A549 (cell line): ENCODE data around the gene GPR176. TPM values are rescaled to one million over a fixed set of nuclear protein-coding genes. Genes with fewer than 3 reads are reported as not detected.

ENCODE experiments used
- ATAC-seq, 2 experiments: fragments of 200-7000 bp in 1 of 2; fragments of >200 bp in 1 of 2; cut with Nextera tagmentation in 1 of 2; cut with Tn5 transposase in 1 of 2; 3 replicates each; pipeline versions ENCODE4 v1.8.0 to v1.9.1; 2018 to 2020; ENCODE audit warnings: mild to moderate bottlenecking in 1 of 2, moderate library complexity in 1 of 2
- CTCF ChIA-PET: fragments of 300-600 bp; sonication (Branson Sonifier 250); formaldehyde crosslinking; extraction: SDS; loops from one replicate; lab custom pipeline; 2021; ENCODE audit warnings: antibody characterized with exemption, inconsistent platforms; lab: Yijun Ruan, JAX
- POLR2A ChIA-PET: fragments of 350-600 bp; formaldehyde crosslinking; extraction: SDS; loops from one replicate; lab custom pipeline; 2021; ENCODE audit warnings: antibody characterized with exemption, inconsistent platforms; lab: Yijun Ruan, JAX
- DNase-seq, 2 experiments: peaks; one replicate each; pipeline versions ENCODE4 v3.0.0 to v3.0.0-alpha.2; 2011 to 2016; ENCODE audit warnings: low read depth in 1 of 2, low spot score in 1 of 2
- FAIRE-seq: peaks from 2 replicates; lab custom pipeline; 2011; peaks lifted over from hg19 to GRCh38; lab: Jason Lieb, UNC
- H3K27ac ChIP-seq, 2 experiments: fragments of >200 bp; sonication (Bioruptor Twin); formaldehyde crosslinking; 3 replicates each; pipeline ENCODE4 v1.5.1; 2016 to 2017
- H3K4me1 ChIP-seq: fragments of >200 bp; sonication (Bioruptor Twin); formaldehyde crosslinking; 3 replicates; pipeline ENCODE4 v1.6.1; 2016
- H3K4me2 ChIP-seq: fragments of >200 bp; sonication (Bioruptor Twin); formaldehyde crosslinking; 3 replicates; pipeline ENCODE4 v1.6.1; 2016
- H3K4me3 ChIP-seq: fragments of >200 bp; sonication (Bioruptor Twin); formaldehyde crosslinking; 3 replicates; pipeline ENCODE4 v1.5.1; 2016
- H3K9me3 ChIP-seq: fragments of >200 bp; sonication (Bioruptor Twin); formaldehyde crosslinking; 3 replicates; pipeline ENCODE4 v1.6.1; 2016
- BCL3 ChIP-seq: fragments of >200 bp; sonication (Bioruptor Twin); formaldehyde crosslinking; IDR thresholded peaks from 3 replicates; pipeline ENCODE4 v1.6.1; 2016
- BHLHE40 ChIP-seq: IDR thresholded peaks from 2 replicates; pipeline ENCODE4 v1.6.1; 2012; ENCODE audit warnings: low read depth, low read length, inconsistent platforms
- CBX2 ChIP-seq: fragments of 200-600 bp; sonication (generic); IDR thresholded peaks from 2 replicates; pipeline ENCODE4 v1.6.1; 2016; ENCODE audit warnings: low read depth, mild to moderate bottlenecking, borderline replicate concordance
- CHD4 ChIP-seq: fragments of 200-600 bp; sonication (generic); IDR thresholded peaks from 2 replicates; pipeline ENCODE4 v1.6.1; 2016; ENCODE audit warnings: antibody characterized with exemption, mild to moderate bottlenecking, borderline replicate concordance
- ELK1 ChIP-seq: fragments of 150-350 bp; IDR thresholded peaks from 2 replicates; pipeline ENCODE4 v1.6.1; 2014; ENCODE audit warnings: low read depth, mild to moderate bottlenecking, low read length
- EP300 ChIP-seq, 2 experiments: fragments of >200 bp; sonication (Bioruptor Twin); formaldehyde crosslinking; IDR thresholded peaks; 2 replicates in 1 of 2; 3 replicates in 1 of 2; pipeline ENCODE4 v1.6.1; 2016 to 2017
- ESRRA ChIP-seq: fragments of 150-350 bp; IDR thresholded peaks from 2 replicates; pipeline ENCODE4 v1.6.1; 2014; ENCODE audit warnings: mild to moderate bottlenecking, low read length, borderline replicate concordance
- KDM1A ChIP-seq: fragments of 200-600 bp; sonication (generic); IDR thresholded peaks from 2 replicates; pipeline ENCODE4 v1.6.1; 2016; ENCODE audit warnings: low read depth, mild to moderate bottlenecking
- MAFK ChIP-seq: fragments of 450-650 bp; IDR thresholded peaks from 2 replicates; pipeline ENCODE4 v1.6.1; 2014; ENCODE audit not compliant: partially characterized antibody
- NR3C1 ChIP-seq: fragments of >200 bp; sonication (Bioruptor Twin); formaldehyde crosslinking; IDR thresholded peaks from 3 replicates; pipeline ENCODE4 v1.6.1; 2017
- REST ChIP-seq: fragments of 200-600 bp; sonication (generic); IDR thresholded peaks from 2 replicates; pipeline ENCODE4 v1.6.1; 2016; ENCODE audit warnings: antibody characterized with exemption, mild to moderate bottlenecking, moderate library complexity
- TFCP2L1 ChIP-seq: fragments of 250-450 bp; sonication (Bioruptor Pico); IDR thresholded peaks from 2 replicates; pipeline ENCODE4 v1.5.0; 2021; ENCODE audit warnings: mild to moderate bottlenecking
- TP53 ChIP-seq: fragments of 250-450 bp; sonication (Bioruptor Pico); IDR thresholded peaks from 2 replicates; pipeline ENCODE4 v1.5.0; 2021; ENCODE audit warnings: mild to moderate bottlenecking, moderate library complexity
- WGBS: methylation state at CpG from one replicate; pipeline ENCODE4 v1.1.6; 2017; ENCODE audit errors: missing lambda C conversion rate; 5-methylcytosine and 5-hydroxymethylcytosine counted together
- polyA plus RNA-seq, 4 experiments: library from polyadenylated mRNA; depleted of rRNA in 3 of 4; stranded (reverse); fragments of >200 nt; fragmentation: RNase III in 1 of 4; extraction: RNeasy Plus Mini Kit Qiagen cat#74134 plus additional on column Dnase treatment in 1 of 4; gene quantifications; 2 replicates in 3 of 4; 3 replicates in 1 of 4; pipeline ENCODE4 v1.2.3, GENCODE V29; 2011 to 2017
- TF ChIP-seq, protein P1 (sequence below): fragments of 250-450 bp; sonication (Bioruptor Pico); IDR thresholded peaks from 2 replicates; pipeline ENCODE4 v1.5.0; 2021; ENCODE audit warnings: mild to moderate bottlenecking, moderate library complexity, borderline replicate concordance
- TF ChIP-seq, protein P2 (sequence below): fragments of 450-650 bp; IDR thresholded peaks from 2 replicates; pipeline ENCODE4 v1.6.1; 2014; ENCODE audit warnings: antibody characterized with exemption
- TF ChIP-seq, protein P3 (sequence below): fragments of >200 bp; sonication (Bioruptor Twin); formaldehyde crosslinking; IDR thresholded peaks from 3 replicates; pipeline ENCODE4 v1.5.1; 2016

The GPR176 gene
- polyA plus RNA-seq, 2 of the 4 experiments (the other 2 are of a cell fraction) = 1.5 to 8.1 TPM

DNA sequence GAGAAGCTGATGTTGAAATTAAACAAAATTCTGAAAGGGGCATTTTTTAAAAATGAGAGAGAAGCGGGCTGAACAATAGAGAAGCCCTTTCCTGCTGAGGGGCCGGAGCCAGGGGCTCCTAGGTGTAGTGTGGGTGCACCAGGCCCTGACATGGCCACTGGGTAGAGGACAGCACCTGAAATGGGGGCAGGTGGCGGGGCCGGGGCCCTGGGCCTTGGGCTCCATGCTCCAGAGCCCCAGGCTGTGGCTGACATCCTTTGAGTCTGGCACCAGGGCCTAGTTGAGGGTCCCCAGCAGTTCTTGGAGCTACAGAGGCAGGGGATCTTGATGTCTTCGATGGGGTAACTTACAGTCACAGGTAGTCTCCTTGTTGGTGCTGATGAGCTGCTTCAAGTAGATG lies 6.5 kb upstream of the GPR176 start:
- ATAC-seq = no peak
- POLR2A ChIA-PET = no interaction called here
- H3K27ac ChIP-seq = no peak overlapping the region
- WGBS = 80% methylated on average over 4 of the region's 5 CpGs
- no peaks in the 10 kb centered on the region for H3K9me3 ChIP-seq
- H3K4me3 ChIP-seq = no peak overlapping the region
- no peak for TF ChIP-seq BHLHE40
- TF ChIP-seq, protein P1, sequence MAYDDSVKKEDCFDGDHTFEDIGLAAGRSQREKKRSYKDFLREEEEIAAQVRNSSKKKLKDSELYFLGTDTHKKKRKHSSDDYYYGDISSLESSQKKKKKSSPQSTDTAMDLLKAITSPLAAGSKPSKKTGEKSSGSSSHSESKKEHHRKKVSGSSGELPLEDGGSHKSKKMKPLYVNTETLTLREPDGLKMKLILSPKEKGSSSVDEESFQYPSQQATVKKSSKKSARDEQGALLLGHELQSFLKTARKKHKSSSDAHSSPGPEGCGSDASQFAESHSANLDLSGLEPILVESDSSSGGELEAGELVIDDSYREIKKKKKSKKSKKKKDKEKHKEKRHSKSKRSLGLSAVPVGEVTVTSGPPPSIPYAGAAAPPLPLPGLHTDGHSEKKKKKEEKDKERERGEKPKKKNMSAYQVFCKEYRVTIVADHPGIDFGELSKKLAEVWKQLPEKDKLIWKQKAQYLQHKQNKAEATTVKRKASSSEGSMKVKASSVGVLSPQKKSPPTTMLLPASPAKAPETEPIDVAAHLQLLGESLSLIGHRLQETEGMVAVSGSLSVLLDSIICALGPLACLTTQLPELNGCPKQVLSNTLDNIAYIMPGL = no peak
- TF ChIP-seq MAFK = no peak
- TF ChIP-seq, protein P2, sequence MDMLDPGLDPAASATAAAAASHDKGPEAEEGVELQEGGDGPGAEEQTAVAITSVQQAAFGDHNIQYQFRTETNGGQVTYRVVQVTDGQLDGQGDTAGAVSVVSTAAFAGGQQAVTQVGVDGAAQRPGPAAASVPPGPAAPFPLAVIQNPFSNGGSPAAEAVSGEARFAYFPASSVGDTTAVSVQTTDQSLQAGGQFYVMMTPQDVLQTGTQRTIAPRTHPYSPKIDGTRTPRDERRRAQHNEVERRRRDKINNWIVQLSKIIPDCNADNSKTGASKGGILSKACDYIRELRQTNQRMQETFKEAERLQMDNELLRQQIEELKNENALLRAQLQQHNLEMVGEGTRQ = no peak
- TF ChIP-seq REST = no peak
- TF ChIP-seq TP53 (CRISPR knock-in tag) = no peak
- TF ChIP-seq, protein P3, sequence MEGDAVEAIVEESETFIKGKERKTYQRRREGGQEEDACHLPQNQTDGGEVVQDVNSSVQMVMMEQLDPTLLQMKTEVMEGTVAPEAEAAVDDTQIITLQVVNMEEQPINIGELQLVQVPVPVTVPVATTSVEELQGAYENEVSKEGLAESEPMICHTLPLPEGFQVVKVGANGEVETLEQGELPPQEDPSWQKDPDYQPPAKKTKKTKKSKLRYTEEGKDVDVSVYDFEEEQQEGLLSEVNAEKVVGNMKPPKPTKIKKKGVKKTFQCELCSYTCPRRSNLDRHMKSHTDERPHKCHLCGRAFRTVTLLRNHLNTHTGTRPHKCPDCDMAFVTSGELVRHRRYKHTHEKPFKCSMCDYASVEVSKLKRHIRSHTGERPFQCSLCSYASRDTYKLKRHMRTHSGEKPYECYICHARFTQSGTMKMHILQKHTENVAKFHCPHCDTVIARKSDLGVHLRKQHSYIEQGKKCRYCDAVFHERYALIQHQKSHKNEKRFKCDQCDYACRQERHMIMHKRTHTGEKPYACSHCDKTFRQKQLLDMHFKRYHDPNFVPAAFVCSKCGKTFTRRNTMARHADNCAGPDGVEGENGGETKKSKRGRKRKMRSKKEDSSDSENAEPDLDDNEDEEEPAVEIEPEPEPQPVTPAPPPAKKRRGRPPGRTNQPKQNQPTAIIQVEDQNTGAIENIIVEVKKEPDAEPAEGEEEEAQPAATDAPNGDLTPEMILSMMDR = no peak
- no peak for TF ChIP-seq NR3C1
- no peak for TF ChIP-seq ESRRA
- TF ChIP-seq KDM1A = no peak
- TF ChIP-seq CBX2 = no peak
- TF ChIP-seq EP300 (IDR thresholded peaks at IDR 0.05) = no peak
- TF ChIP-seq CHD4 = no peak
- TF ChIP-seq ELK1 = no peak
- TF ChIP-seq, all 56 proteins: peak for 0
- peaks cover 9% of the 10 kb centered on the region; the same call in 1 of the 3 replicates for H3K4me1 ChIP-seq
- CTCF ChIA-PET = no interaction called here
- DNase-seq (no peak), FAIRE-seq (no peak)
- no peak overlapping the region for H3K4me2 ChIP-seq

DNA sequence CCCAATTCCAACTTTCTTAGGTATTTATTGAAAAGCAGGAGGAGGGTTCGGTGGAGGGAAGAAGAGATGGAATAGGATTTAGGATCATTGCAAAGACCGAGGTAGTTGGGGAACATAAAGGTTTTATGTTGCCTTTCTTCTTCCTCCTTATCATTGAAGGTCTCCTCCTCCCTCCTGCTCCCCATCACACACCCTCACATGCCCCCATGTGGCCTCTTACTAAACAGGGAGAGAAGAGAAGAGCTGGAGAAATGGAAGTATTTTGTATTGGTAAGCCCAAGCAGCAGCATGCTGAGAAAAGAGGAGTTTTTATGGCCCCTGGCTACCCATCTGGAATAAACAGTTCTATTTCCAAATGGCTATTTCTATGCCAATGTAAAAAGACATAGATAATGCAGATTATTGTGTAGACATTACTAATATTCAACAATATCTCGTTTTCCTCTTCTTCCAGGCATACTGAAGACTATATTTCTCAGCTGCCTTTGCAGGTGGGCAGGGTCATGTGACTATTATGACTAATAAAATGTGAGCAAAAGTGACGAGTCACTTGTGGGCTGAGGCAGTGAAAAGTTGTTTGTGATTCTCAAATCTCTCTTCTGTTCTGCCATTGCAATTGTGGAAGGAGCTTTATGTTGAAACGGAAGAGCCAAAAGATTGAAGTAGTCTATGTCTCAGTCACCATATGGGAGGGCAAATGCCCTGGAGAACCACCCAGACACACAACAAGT lies 5.2 kb upstream of the GPR176 start:
- 54% methylated on average over 5 of the region's 5 CpGs for WGBS
- DNase-seq (no peak), FAIRE-seq (no peak), ATAC-seq (no peak)
- POLR2A ChIA-PET = interaction anchor here (0.8 kb wide), 1 partner anchor 9 kb away, joined by 3 read pairs; the partner anchor contains the start of gene EIF2AK4
- Histone ChIP-seq H3K4me3 (no peak overlapping the region), H3K4me2 (peak overlapping the region; percentile 41; the same call in 1 of the 3 replicates), H3K4me1 (peaks cover 9% of the 10 kb centered on the region; the same call in 1 of the 3 replicates), H3K27ac (no peak overlapping the region), H3K9me3 (no peaks in the 10 kb centered on the region)
- CTCF ChIA-PET = no interaction called here
- TF ChIP-seq BCL3 (no peak), TFCP2L1 (CRISPR knock-in tag) (no peak), MAFK (peak; percentile 41)
- TF ChIP-seq, protein P2 = peak; percentile 56; the same call in 1 of the 2 replicates
